AG10803 (cell line): ENCODE data around the gene MIX23.

ENCODE experiments used
- DNase-seq: peaks from one replicate; pipeline ENCODE4 v3.0.0; 2010; ENCODE audit warnings: low read depth
- H3K4me3 ChIP-seq: 2 replicates; pipeline ENCODE4 v1.5.1; 2011; ENCODE audit warnings: mild to moderate bottlenecking, low read length, control low read depth
- CTCF ChIP-seq: conservative IDR thresholded peaks from 2 replicates; pipeline ENCODE4 v1.5.1; 2011; ENCODE audit warnings: mild to moderate bottlenecking, low read length, control low read depth, inconsistent platforms

MIX23 gene

GRCh38 chr3:122395582-122395981 lies 12.6 kb upstream of the MIX23 start:
- no peak for DNase-seq
- TF ChIP-seq CTCF = no peak
- H3K4me3 ChIP-seq = no peak overlapping the region

DNA sequence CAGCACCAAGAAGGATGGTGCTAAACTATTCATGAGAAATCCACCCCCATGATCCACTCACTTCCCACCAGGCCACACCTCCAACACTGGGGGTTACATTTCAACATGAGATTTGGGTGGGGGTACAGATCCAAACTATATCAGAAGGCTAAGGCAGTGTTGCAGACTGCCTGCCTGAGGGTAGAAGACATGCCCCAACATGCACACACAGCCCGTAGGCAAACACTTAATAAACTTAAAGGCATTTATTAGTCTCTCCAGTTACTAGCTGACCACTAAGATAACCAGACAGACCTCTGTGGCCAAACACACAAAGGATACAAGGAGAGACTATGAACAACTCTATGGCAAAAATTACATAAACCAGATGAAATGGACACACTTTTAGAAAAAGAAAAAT lies 11.1 kb upstream of the MIX23 start:
- no peak for TF ChIP-seq CTCF
- H3K4me3 ChIP-seq = no peak overlapping the region
- DNase-seq = no peak

- DNase-seq = peak; percentile 71
- peak; percentile 82 for TF ChIP-seq CTCF
- no peak overlapping the region for H3K4me3 ChIP-seq
Observed at GRCh38 chr3:122392868-122393844, 10.1 kb upstream of the MIX23 start.

GRCh38 chr3:122391681-122392446 lies 8.8 kb upstream of the MIX23 start:
- no peak for TF ChIP-seq CTCF
- DNase-seq = no peak
- H3K4me3 ChIP-seq = no peak overlapping the region

- no peak for TF ChIP-seq CTCF
- no peak overlapping the region for H3K4me3 ChIP-seq
- DNase-seq = no peak
Observed at GRCh38 chr3:122390665-122391064, 7.6 kb upstream of the MIX23 start.

- no peak for DNase-seq
- H3K4me3 ChIP-seq = no peak overlapping the region
- no peak for TF ChIP-seq CTCF
Observed at GRCh38 chr3:122389892-122390291, 6.9 kb upstream of the MIX23 start.
